Stomach (tissue), 4 donors: Measurements from ENCODE around the gene MAP3K10.

Source experiments
- CTCF ChIP-seq, 7 experiments: fragments of 450-650 bp in 4 of 7; fragments of 200-600 bp in 3 of 7; sonication (generic) in 3 of 7; IDR thresholded peaks; one replicate each; pipeline ENCODE4 v1.5.1; 2016 to 2019; ENCODE audit warnings: antibody characterized with exemption in 7 of 7, control low read depth in 2 of 7, mild to moderate bottlenecking in 1 of 7
- POLR2A ChIP-seq, 4 donors: fragments of 450-650 bp; IDR thresholded peaks; one replicate each; pipeline ENCODE4 v1.6.1; 2016; ENCODE audit warnings: antibody characterized with exemption in 4 of 4, control low read depth in 2 of 4, mild to moderate bottlenecking in 1 of 4, moderate library complexity in 1 of 4
- POLR2AphosphoS5 ChIP-seq, 3 donors: sonication (generic); formaldehyde crosslinking; IDR thresholded peaks; one replicate each; pipeline ENCODE4 v1.6.1; 2016; ENCODE audit warnings: antibody characterized with exemption in 3 of 3

GRCh38 chr19:40236366-40236765, 45.1 kb downstream of the MAP3K10 start:
- TF ChIP-seq CTCF (IDR thresholded peaks at IDR 0.05) (no peak), POLR2A (IDR thresholded peaks at IDR 0.05) (no peak), POLR2AphosphoS5 (IDR thresholded peaks at IDR 0.05) (no peak)
